ENCODE data around the gene PCMTD2.

- no peak for TF ChIP-seq CTCF (IDR thresholded peaks at IDR 0.05; ENCODE audit: low read depth, low read length)
- no peak for TF ChIP-seq POLR2A (IDR thresholded peaks at IDR 0.05; ENCODE audit: extremely low read depth, insufficient read length)
- no peak for TF ChIP-seq MAX (IDR thresholded peaks at IDR 0.05; ENCODE audit: low read depth, low read length)
- no peak for TF ChIP-seq MYC (IDR thresholded peaks at IDR 0.05; ENCODE audit: low read depth, low read length)
These were observed 46.4 kb upstream of the PCMTD2 start for GRCh38 chr20:64209148-64209547.
